HUES48 (cell line): ENCODE data around the gene TNRC6C.

Experiments
- H3K27ac ChIP-seq: one replicate; pipeline ENCODE4 v1.7.0; 2013; ENCODE audit warnings: low read depth, low read length, inconsistent platforms
- H3K27me3 ChIP-seq: 2 replicates; pipeline ENCODE4 v1.6.1; 2013; ENCODE audit warnings: mild to moderate bottlenecking, low read length; ENCODE audit not compliant: control insufficient read depth, insufficient read depth
- H3K36me3 ChIP-seq: 2 replicates; pipeline ENCODE4 v1.6.1; 2013; ENCODE audit warnings: low read length; ENCODE audit not compliant: control insufficient read depth, insufficient read depth
- H3K4me1 ChIP-seq: 2 replicates; pipeline ENCODE4 v1.6.1; 2013; ENCODE audit warnings: mild to moderate bottlenecking, low read length; ENCODE audit not compliant: control insufficient read depth, insufficient read depth
- H3K4me3 ChIP-seq: 2 replicates; pipeline ENCODE4 v1.5.1; 2013; ENCODE audit warnings: mild to moderate bottlenecking, low read depth, low read length
- H3K9ac ChIP-seq: 2 replicates; pipeline ENCODE4 v1.6.1; 2013; ENCODE audit warnings: mild to moderate bottlenecking, low read depth, low read length, moderate library complexity
- H3K9me3 ChIP-seq: 2 replicates; pipeline ENCODE4 v1.6.1; 2013; ENCODE audit warnings: low read length; ENCODE audit not compliant: control insufficient read depth, insufficient read depth

Gene TNRC6C

GRCh38 chr17:78001182-78001581 lies 42.7 kb downstream of the TNRC6C start:
- H3K27me3 ChIP-seq = no peaks in the 10 kb centered on the region
- H3K4me3 ChIP-seq = no peak overlapping the region
- H3K9ac ChIP-seq = no peak overlapping the region
- H3K9me3 ChIP-seq = no peaks in the 10 kb centered on the region
- peaks cover 14% of the 10 kb centered on the region for H3K36me3 ChIP-seq
- H3K4me1 ChIP-seq = peaks cover 19% of the 10 kb centered on the region
- H3K27ac ChIP-seq = no peak overlapping the region

DNA sequence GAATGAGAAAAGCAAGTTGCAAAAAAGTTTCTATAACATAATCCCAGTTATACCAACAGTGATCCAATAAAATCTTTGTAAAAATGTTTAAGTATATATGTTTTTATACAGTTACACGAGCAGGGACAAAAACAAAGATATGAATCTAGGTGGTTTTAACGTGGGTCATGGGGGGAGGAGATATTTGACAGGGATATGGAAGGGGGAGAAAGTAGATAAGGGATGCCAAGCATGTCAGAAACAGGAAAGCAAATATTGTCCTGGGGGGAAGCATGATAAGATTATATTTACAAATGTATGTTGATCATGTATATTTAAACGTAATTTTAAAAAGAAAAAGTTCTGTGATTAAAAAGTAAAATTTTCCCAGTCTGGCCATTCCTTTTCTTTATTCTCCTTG lies 43.1 kb downstream of the TNRC6C start:
- Histone ChIP-seq H3K27me3 (no peaks in the 10 kb centered on the region), H3K9ac (no peak overlapping the region), H3K4me1 (peaks cover 19% of the 10 kb centered on the region), H3K9me3 (no peaks in the 10 kb centered on the region), H3K27ac (no peak overlapping the region), H3K4me3 (no peak overlapping the region), H3K36me3 (peaks cover 14% of the 10 kb centered on the region)

GRCh38 chr17:78002166-78002565 lies 43.7 kb downstream of the TNRC6C start:
- H3K4me1 ChIP-seq = peaks cover 19% of the 10 kb centered on the region
- H3K27me3 ChIP-seq = no peaks in the 10 kb centered on the region
- peaks cover 14% of the 10 kb centered on the region for H3K36me3 ChIP-seq
- H3K9me3 ChIP-seq = no peaks in the 10 kb centered on the region
- H3K27ac ChIP-seq = no peak overlapping the region
- H3K9ac ChIP-seq = no peak overlapping the region
- H3K4me3 ChIP-seq = no peak overlapping the region

- no peak overlapping the region for H3K4me3 ChIP-seq
- no peaks in the 10 kb centered on the region for H3K27me3 ChIP-seq
- peaks cover 21% of the 10 kb centered on the region for H3K36me3 ChIP-seq
- no peaks in the 10 kb centered on the region for H3K9me3 ChIP-seq
- no peak overlapping the region for H3K9ac ChIP-seq
- H3K4me1 ChIP-seq = peaks cover 17% of the 10 kb centered on the region
- H3K27ac ChIP-seq = no peak overlapping the region
Measured at GRCh38 chr17:78005452-78006171, 47.1 kb downstream of the TNRC6C start.

- H3K27ac ChIP-seq = no peak overlapping the region
- peaks cover 21% of the 10 kb centered on the region for H3K36me3 ChIP-seq
- no peaks in the 10 kb centered on the region for H3K9me3 ChIP-seq
- H3K4me3 ChIP-seq = no peak overlapping the region
- H3K9ac ChIP-seq = no peak overlapping the region
- peaks cover 9% of the 10 kb centered on the region for H3K4me1 ChIP-seq
- no peaks in the 10 kb centered on the region for H3K27me3 ChIP-seq
Measured at GRCh38 chr17:78006338-78006737, 47.8 kb downstream of the TNRC6C start.

DNA sequence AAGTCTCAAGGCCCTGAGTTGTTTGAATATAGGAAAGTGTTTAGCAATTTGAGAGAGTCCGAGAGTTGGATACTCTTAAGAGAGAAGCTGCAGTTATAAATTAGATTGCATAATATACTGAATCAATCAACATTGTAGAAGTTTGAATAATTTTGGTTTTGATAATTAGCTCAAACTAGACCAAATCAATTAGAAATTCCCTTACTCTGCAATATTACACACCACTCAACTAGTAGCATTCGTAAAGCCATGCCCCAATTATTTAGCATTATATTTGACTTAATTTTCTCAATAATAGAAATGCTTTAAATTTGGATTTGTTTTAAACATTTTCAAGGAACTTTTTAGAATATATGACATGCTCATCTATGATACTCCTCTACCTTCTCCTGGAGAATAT lies 49.1 kb downstream of the TNRC6C start:
- no peak overlapping the region for H3K9ac ChIP-seq
- no peaks in the 10 kb centered on the region for H3K27me3 ChIP-seq
- H3K36me3 ChIP-seq = peaks cover 27% of the 10 kb centered on the region
- H3K4me1 ChIP-seq = peaks cover 9% of the 10 kb centered on the region
- no peak overlapping the region for H3K27ac ChIP-seq
- H3K4me3 ChIP-seq = no peak overlapping the region
- H3K9me3 ChIP-seq = no peaks in the 10 kb centered on the region

GRCh38 chr17:78010759-78011158 lies 52.3 kb downstream of the TNRC6C start:
- Histone ChIP-seq H3K36me3 (peaks cover 17% of the 10 kb centered on the region), H3K27me3 (no peaks in the 10 kb centered on the region), H3K27ac (no peak overlapping the region), H3K9ac (no peak overlapping the region), H3K9me3 (no peaks in the 10 kb centered on the region), H3K4me1 (no peaks in the 10 kb centered on the region), H3K4me3 (no peak overlapping the region)

DNA sequence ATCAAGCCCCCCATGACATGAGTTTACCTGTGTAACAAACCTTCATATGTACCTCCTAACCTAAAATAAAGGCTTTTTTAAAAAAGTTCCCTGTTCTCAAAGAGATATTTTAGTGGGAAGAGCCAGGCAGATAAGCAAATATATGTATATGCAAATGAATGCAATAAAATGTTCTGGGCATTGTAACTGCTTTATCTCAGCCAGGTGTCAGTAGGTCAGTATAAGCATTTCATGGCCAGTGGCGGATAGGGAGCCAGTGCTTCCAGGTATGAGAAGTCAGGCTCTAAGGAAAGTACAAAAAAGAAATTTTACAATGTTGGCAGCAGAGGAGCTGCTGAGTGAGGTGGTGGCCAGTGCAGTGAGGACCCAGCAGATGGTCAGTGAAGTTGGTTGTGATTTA lies 53.9 kb downstream of the TNRC6C start:
- peaks cover 15% of the 10 kb centered on the region for H3K36me3 ChIP-seq
- H3K9me3 ChIP-seq = no peaks in the 10 kb centered on the region
- H3K27me3 ChIP-seq = no peaks in the 10 kb centered on the region
- no peak overlapping the region for H3K9ac ChIP-seq
- H3K27ac ChIP-seq = no peak overlapping the region
- no peak overlapping the region for H3K4me3 ChIP-seq
- H3K4me1 ChIP-seq = no peaks in the 10 kb centered on the region

GRCh38 chr17:78013683-78014467 lies 55.4 kb downstream of the TNRC6C start:
- Histone ChIP-seq H3K4me3 (no peak overlapping the region), H3K36me3 (peaks cover 14% of the 10 kb centered on the region), H3K9me3 (no peaks in the 10 kb centered on the region), H3K27ac (no peak overlapping the region), H3K4me1 (peaks cover 2% of the 10 kb centered on the region), H3K27me3 (no peaks in the 10 kb centered on the region), H3K9ac (no peak overlapping the region)

- H3K27me3 ChIP-seq = no peaks in the 10 kb centered on the region
Measured at GRCh38 chr17:78014646-78015045, 56.1 kb downstream of the TNRC6C start.

DNA sequence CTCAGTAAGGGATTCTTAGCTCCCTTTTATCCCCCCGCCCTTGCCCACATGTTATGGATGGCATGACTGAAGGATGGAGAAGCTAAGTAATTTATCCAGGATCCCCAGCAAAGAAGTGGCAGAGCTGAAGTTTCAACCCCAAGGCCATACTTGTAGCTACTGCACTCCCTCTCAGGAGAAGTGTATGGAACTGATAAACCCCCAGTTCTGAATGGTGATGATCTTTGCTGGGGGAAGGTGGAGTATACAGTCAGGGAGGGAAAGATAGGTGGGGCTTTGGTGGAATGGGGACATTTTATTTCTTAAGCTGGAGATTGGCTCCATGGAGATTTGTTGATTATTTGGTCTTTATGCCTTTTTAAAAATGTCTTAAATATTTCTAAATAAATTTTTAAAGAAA lies 58.3 kb downstream of the TNRC6C start:
- H3K27ac ChIP-seq = no peak overlapping the region
- peaks cover 11% of the 10 kb centered on the region for H3K4me1 ChIP-seq
- H3K4me3 ChIP-seq = no peak overlapping the region
- H3K36me3 ChIP-seq = peaks cover 7% of the 10 kb centered on the region; the same call in 1 of the 2 replicates
- no peaks in the 10 kb centered on the region for H3K27me3 ChIP-seq
- H3K9ac ChIP-seq = no peak overlapping the region
- no peaks in the 10 kb centered on the region for H3K9me3 ChIP-seq

More at GRCh38 chr17:78014646-78015045, 56.1 kb downstream of the TNRC6C start:
- H3K4me1 ChIP-seq = peaks cover 8% of the 10 kb centered on the region
- no peak overlapping the region for H3K27ac ChIP-seq
- no peaks in the 10 kb centered on the region for H3K9me3 ChIP-seq
- H3K36me3 ChIP-seq = peaks cover 9% of the 10 kb centered on the region; the same call in 1 of the 2 replicates
- no peak overlapping the region for H3K4me3 ChIP-seq
- H3K9ac ChIP-seq = no peak overlapping the region
